Ishikawa (cell line): ENCODE data around the gene ORAI2.

ENCODE experiments used
- CEBPB ChIP-seq: IDR thresholded peaks from 2 replicates; pipeline ENCODE4 v1.6.1; 2012
- CREB1 ChIP-seq: IDR thresholded peaks from 2 replicates; pipeline ENCODE4 v1.6.1; 2012; ENCODE audit warnings: low read depth
- EGR1 ChIP-seq: IDR thresholded peaks from 2 replicates; pipeline ENCODE4 v1.6.1; 2012
- EP300 ChIP-seq: IDR thresholded peaks from 2 replicates; pipeline ENCODE4 v1.6.1; 2012; ENCODE audit warnings: borderline replicate concordance
- FOXM1 ChIP-seq: IDR thresholded peaks from 2 replicates; pipeline ENCODE4 v1.6.1; 2012; ENCODE audit warnings: low read depth, borderline replicate concordance
- NFIC ChIP-seq: IDR thresholded peaks from 2 replicates; pipeline ENCODE4 v1.6.1; 2012
- RAD21 ChIP-seq: IDR thresholded peaks from 2 replicates; pipeline ENCODE4 v1.6.1; 2012; ENCODE audit warnings: low read depth
- TAF1 ChIP-seq: IDR thresholded peaks from 2 replicates; pipeline ENCODE4 v1.6.1; 2012; ENCODE audit warnings: low read depth, mild to moderate bottlenecking
- TCF12 ChIP-seq: IDR thresholded peaks from 2 replicates; pipeline ENCODE4 v1.6.1; 2012; ENCODE audit warnings: low read depth
- TEAD4 ChIP-seq: IDR thresholded peaks from 2 replicates; pipeline ENCODE4 v1.6.1; 2012
- YY1 ChIP-seq: IDR thresholded peaks from 2 replicates; pipeline ENCODE4 v1.6.1; 2012; ENCODE audit warnings: low read depth
- ZBTB7A ChIP-seq: IDR thresholded peaks from 2 replicates; pipeline ENCODE4 v1.6.1; 2012; ENCODE audit warnings: low read depth
- TF ChIP-seq, protein P1 (sequence below): IDR thresholded peaks from 2 replicates; pipeline ENCODE4 v1.6.1; 2012
- TF ChIP-seq, protein P2 (sequence below): IDR thresholded peaks from 2 replicates; pipeline ENCODE4 v1.6.1; 2012; ENCODE audit warnings: low read depth, mild to moderate bottlenecking
- TF ChIP-seq, protein P3 (sequence below): IDR thresholded peaks from 2 replicates; pipeline ENCODE4 v1.6.1; 2012

ORAI2 gene

GRCh38 chr7:102426268-102427018 is 6.9 kb upstream of the ORAI2 start:
- TF ChIP-seq FOXM1: no peak
- TF ChIP-seq RAD21: no peak
- TF ChIP-seq YY1: no peak
- TF ChIP-seq, protein P1, sequence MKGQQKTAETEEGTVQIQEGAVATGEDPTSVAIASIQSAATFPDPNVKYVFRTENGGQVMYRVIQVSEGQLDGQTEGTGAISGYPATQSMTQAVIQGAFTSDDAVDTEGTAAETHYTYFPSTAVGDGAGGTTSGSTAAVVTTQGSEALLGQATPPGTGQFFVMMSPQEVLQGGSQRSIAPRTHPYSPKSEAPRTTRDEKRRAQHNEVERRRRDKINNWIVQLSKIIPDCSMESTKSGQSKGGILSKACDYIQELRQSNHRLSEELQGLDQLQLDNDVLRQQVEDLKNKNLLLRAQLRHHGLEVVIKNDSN: no peak
- TF ChIP-seq, protein P2, sequence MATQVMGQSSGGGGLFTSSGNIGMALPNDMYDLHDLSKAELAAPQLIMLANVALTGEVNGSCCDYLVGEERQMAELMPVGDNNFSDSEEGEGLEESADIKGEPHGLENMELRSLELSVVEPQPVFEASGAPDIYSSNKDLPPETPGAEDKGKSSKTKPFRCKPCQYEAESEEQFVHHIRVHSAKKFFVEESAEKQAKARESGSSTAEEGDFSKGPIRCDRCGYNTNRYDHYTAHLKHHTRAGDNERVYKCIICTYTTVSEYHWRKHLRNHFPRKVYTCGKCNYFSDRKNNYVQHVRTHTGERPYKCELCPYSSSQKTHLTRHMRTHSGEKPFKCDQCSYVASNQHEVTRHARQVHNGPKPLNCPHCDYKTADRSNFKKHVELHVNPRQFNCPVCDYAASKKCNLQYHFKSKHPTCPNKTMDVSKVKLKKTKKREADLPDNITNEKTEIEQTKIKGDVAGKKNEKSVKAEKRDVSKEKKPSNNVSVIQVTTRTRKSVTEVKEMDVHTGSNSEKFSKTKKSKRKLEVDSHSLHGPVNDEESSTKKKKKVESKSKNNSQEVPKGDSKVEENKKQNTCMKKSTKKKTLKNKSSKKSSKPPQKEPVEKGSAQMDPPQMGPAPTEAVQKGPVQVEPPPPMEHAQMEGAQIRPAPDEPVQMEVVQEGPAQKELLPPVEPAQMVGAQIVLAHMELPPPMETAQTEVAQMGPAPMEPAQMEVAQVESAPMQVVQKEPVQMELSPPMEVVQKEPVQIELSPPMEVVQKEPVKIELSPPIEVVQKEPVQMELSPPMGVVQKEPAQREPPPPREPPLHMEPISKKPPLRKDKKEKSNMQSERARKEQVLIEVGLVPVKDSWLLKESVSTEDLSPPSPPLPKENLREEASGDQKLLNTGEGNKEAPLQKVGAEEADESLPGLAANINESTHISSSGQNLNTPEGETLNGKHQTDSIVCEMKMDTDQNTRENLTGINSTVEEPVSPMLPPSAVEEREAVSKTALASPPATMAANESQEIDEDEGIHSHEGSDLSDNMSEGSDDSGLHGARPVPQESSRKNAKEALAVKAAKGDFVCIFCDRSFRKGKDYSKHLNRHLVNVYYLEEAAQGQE: no peak
- no peak for TF ChIP-seq EP300
- TF ChIP-seq CEBPB: no peak
- TF ChIP-seq, protein P3, sequence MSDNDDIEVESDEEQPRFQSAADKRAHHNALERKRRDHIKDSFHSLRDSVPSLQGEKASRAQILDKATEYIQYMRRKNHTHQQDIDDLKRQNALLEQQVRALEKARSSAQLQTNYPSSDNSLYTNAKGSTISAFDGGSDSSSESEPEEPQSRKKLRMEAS: no peak
- TF ChIP-seq NFIC: no peak
- no peak for TF ChIP-seq ZBTB7A
- TF ChIP-seq TAF1: no peak
- no peak for TF ChIP-seq CREB1

DNA sequence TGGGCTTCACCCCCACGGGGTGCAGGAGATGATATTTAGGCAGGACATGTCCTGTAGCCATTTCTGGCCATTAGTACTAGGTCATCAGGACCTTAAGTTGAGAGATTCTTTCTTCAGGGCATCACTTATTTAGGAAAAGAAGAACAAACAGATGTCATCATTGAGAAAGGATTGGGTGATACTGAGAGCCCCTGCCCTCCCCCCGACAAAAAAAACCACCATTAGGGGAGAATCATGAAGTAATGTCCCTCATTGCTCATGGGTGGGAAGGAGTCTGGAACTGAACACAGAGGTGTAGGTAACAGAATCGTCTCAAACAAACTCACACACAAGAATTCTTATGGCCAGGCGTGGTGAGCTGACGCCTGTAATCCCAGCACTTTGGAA is 6.4 kb upstream of the ORAI2 start:
- TF ChIP-seq CREB1 (no peak), CEBPB (no peak), YY1 (no peak), FOXM1 (no peak), ZBTB7A (no peak), TEAD4 (no peak), EP300 (no peak)
- TF ChIP-seq, protein P3: no peak
- TF ChIP-seq, protein P2: no peak

- TF ChIP-seq TCF12 (no peak), EGR1 (no peak)
Observed at GRCh38 chr7:102429141-102429899, 4.1 kb upstream of the ORAI2 start.

GRCh38 chr7:102431617-102432298 is 1.6 kb upstream of the ORAI2 start:
- TF ChIP-seq, protein P2: no peak
- TF ChIP-seq NFIC (no peak), RAD21 (no peak), TAF1 (no peak), CEBPB (no peak), EGR1 (no peak), EP300 (no peak), YY1 (no peak), TCF12 (no peak), FOXM1 (no peak), ZBTB7A (no peak), TEAD4 (no peak), CREB1 (no peak)
- TF ChIP-seq, protein P1: no peak
- TF ChIP-seq, protein P3: no peak
